Fibroblast of villous mesenchyme (primary cell): ENCODE data around the gene RILPL2. TPM values are rescaled to one million over a fixed set of nuclear protein-coding genes. Genes with fewer than 3 reads are reported as not detected.

Experiments
- DNase-seq: peaks from one replicate; pipeline ENCODE4 v3.0.0-alpha.2; 2010; ENCODE audit warnings: low read depth
- H3K4me3 ChIP-seq: 2 replicates; pipeline ENCODE4 v1.5.1; 2011; ENCODE audit warnings: low read depth, mild to moderate bottlenecking, low read length
- CTCF ChIP-seq: IDR thresholded peaks from 2 replicates; pipeline ENCODE4 v1.5.1; 2012; ENCODE audit warnings: low read depth, mild to moderate bottlenecking, low read length; ENCODE audit not compliant: insufficient read depth
- total RNA-seq: library from RNA; depleted of rRNA; stranded (reverse); fragments of >200 nt; gene quantifications from 2 replicates; pipeline ENCODE4 v1.2.3, GENCODE V29; 2012

The RILPL2 gene
- total RNA-seq, 1 donor, result 5.6 TPM

GRCh38 chr12:123478069-123478468 lies 41.6 kb upstream of the RILPL2 start:
- no peak overlapping the region for H3K4me3 ChIP-seq
- no peak for DNase-seq
- no peak for TF ChIP-seq CTCF

- no peak for TF ChIP-seq CTCF
- H3K4me3 ChIP-seq, result no peak overlapping the region
- no peak for DNase-seq
Observed at GRCh38 chr12:123475246-123475703, 38.8 kb upstream of the RILPL2 start.

- no peak for DNase-seq
- no peak for TF ChIP-seq CTCF
- no peak overlapping the region for H3K4me3 ChIP-seq
Observed at GRCh38 chr12:123474485-123475245, 38.2 kb upstream of the RILPL2 start.

- TF ChIP-seq CTCF, result no peak
- no peak for DNase-seq
- H3K4me3 ChIP-seq, result no peak overlapping the region
Observed at GRCh38 chr12:123472438-123472849, 36.0 kb upstream of the RILPL2 start.

GRCh38 chr12:123471374-123472068 lies 35.0 kb upstream of the RILPL2 start:
- peak; percentile 80 for DNase-seq
- TF ChIP-seq CTCF, result no peak
- H3K4me3 ChIP-seq, result no peak overlapping the region

- no peak overlapping the region for H3K4me3 ChIP-seq
- no peak for DNase-seq
- TF ChIP-seq CTCF, result no peak
Observed at GRCh38 chr12:123469978-123470377, 33.5 kb upstream of the RILPL2 start.

GRCh38 chr12:123468786-123469185 lies 32.3 kb upstream of the RILPL2 start:
- no peak for DNase-seq
- no peak overlapping the region for H3K4me3 ChIP-seq
- TF ChIP-seq CTCF, result peak; percentile 25
